ENCODE measurements around the gene KCNG2. TPM values are rescaled to one million over a fixed set of nuclear protein-coding genes. Genes with fewer than 3 reads are reported as not detected.

The KCNG2 gene
- total RNA-seq, 1 donor from 2014 or later = not detected

DNA sequence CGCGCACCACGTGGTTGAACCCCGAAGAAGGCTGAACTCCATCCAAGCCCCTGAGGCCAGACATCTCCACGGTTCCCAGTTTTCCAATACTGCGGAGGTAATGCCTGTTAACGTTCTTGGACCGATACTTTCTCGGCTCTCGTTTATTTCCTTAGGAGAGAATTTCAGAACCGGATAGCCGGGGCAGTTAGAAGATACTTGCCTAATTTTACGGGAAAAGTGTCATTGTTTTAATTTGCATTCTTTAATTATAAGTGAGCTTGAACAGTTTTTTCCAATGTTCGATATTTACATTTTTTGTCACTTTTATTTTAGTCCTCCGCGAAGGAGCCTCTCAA, 10.2 kb upstream of the KCNG2 start:
- no peak for DNase-seq (ENCODE audit: low spot score)
- H3K36me3 Mint-ChIP-seq (ENCODE audit: low read depth) = no peaks in the 10 kb centered on the region
- no peak overlapping the region for H3K27ac Mint-ChIP-seq (ENCODE audit: unreplicated experiment)
- no peak overlapping the region for H3K4me3 Mint-ChIP-seq (ENCODE audit: unreplicated experiment)
- H3K27me3 Mint-ChIP-seq (ENCODE audit: low read depth) = peaks cover 37% of the 10 kb centered on the region
- TF ChIP-seq CTCF (IDR thresholded peaks at IDR 0.05) = no peak
- H3K4me1 Mint-ChIP-seq (ENCODE audit: low read depth) = peaks cover 14% of the 10 kb centered on the region
- H3K9me3 Mint-ChIP-seq (ENCODE audit: low read depth) = no peaks in the 10 kb centered on the region

DNA sequence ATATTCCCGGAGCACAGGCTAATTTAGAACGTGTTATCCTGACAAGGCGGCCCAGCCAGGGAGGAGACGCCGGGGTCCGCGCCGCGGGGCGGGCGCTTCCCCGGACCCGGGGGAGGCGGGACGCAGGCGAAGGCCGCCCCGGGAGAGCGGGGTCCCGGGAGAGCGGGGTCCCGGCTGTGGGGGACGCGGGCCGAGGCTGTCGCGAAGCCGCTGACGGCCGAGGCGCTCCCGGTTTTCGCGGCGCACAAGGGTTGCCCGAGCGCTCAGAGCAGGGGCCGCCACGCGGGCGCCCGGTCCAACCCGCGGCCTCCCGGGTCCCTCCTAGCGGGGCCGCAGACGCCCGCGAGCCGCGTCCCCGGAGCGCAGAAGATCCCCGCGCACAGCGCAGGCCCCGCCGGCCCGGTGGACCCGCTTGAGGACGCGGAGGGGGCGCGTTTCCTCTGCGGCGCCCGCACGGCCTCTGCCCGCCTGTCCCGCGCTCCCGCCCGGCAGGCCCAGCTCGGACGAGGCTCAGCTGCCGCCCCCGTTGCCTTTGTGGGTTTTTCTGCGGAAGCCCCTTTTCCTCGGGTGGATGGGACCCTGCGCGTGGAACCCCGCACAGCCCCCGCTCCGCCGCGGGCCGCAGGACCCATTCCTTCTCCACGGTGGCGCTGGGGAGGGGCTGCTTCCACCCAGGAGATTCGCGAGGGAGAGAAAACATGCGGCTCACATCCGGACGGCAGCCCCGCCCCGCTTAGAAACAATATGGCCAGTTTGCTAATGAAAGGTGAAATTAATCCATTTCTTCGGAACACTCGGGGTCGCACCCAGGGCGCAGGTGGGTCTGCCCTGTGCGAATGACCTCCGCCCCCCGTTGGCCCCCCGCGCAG, 9.6 kb upstream of the KCNG2 start:
- Mint-ChIP-seq H3K36me3 (ENCODE audit: low read depth) (no peaks in the 10 kb centered on the region), H3K27me3 (ENCODE audit: low read depth) (peaks cover 37% of the 10 kb centered on the region), H3K4me3 (ENCODE audit: unreplicated experiment) (peak overlapping the region; percentile 40), H3K4me1 (ENCODE audit: low read depth) (peaks cover 14% of the 10 kb centered on the region), H3K27ac (ENCODE audit: unreplicated experiment) (no peak overlapping the region), H3K9me3 (ENCODE audit: low read depth) (no peaks in the 10 kb centered on the region)
- peak; percentile 61 for DNase-seq (ENCODE audit: low spot score)
- peak; percentile 34 for TF ChIP-seq CTCF (IDR thresholded peaks at IDR 0.05)

DNA sequence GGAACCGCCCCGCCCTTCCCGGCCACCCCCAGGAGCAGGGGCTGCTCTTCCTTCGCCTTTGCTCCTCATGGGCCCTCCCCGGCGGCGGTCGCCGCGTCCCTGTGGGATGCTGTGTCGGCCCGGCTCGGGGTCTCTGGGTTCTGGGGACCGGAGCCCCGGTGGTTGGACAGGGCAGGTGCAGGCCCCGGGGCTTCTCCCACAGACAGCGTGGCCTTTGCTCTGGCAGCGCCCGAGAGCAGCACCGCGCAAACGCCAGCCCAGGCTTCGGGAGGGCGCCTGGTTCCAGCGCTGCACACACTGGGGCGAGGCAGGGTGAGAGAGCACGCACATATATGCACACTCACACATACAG, 9.0 kb upstream of the KCNG2 start:
- Mint-ChIP-seq H3K27ac (ENCODE audit: unreplicated experiment) (no peak overlapping the region), H3K4me1 (ENCODE audit: low read depth) (peaks cover 14% of the 10 kb centered on the region), H3K9me3 (ENCODE audit: low read depth) (no peaks in the 10 kb centered on the region), H3K27me3 (ENCODE audit: low read depth) (peaks cover 35% of the 10 kb centered on the region), H3K4me3 (ENCODE audit: unreplicated experiment) (no peak overlapping the region), H3K36me3 (ENCODE audit: low read depth) (no peaks in the 10 kb centered on the region)
- no peak for TF ChIP-seq CTCF (IDR thresholded peaks at IDR 0.05)
- DNase-seq (ENCODE audit: low spot score) = no peak

DNA sequence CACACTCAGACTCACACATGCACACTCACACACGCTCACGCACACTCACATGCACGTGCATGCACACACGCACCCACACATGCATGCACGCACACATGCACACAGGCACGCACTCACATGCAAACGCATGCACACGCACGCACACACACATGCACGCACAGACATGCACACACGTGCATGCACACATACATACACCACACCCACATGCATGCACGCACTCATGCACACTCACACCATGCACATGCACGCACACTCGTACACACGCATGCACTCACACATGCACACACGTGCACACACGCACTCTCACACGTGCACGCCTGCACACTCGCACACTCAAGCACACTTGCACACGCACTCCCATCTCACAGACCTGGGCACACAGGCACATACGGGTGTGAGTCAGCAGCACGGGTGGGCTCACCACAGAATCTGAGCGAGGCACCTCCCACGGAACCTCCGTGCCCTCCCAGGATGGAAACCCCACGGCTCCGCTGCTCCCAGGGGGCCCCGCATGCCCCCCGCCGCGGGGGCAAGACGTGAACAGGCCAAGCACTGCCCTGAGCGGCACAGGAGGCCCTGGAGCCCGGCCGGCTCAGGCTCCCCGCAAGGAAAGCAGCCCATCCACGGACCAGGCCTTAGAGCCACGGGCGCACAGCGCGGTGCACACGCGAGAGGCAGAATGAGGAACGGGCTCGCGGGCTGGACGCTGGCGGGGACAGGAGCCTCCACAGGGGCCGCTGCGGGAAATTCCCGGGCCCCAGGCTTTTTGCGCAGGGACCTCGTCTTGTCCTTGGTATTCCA, 8.4 kb upstream of the KCNG2 start:
- Mint-ChIP-seq H3K4me3 (ENCODE audit: unreplicated experiment) (no peak overlapping the region), H3K27ac (ENCODE audit: unreplicated experiment) (no peak overlapping the region), H3K4me1 (ENCODE audit: low read depth) (peaks cover 14% of the 10 kb centered on the region), H3K27me3 (ENCODE audit: low read depth) (peaks cover 30% of the 10 kb centered on the region), H3K36me3 (ENCODE audit: low read depth) (no peaks in the 10 kb centered on the region), H3K9me3 (ENCODE audit: low read depth) (no peaks in the 10 kb centered on the region)
- TF ChIP-seq CTCF (IDR thresholded peaks at IDR 0.05) = no peak
- peak; percentile 91 for DNase-seq (ENCODE audit: low spot score)

Measured in chondrocyte (in vitro differentiated cells).